SK-N-SH treated with all-trans-retinoic acid at 6 μM for 48 hours (cell line): ENCODE data around the gene CD248.

Source experiments
- ATAC-seq: fragments of 200-7000 bp; cut with Tn5 transposase; 3 replicates; pipeline ENCODE4 v1.9.1; 2020; ENCODE audit warnings: mild to moderate bottlenecking, moderate library complexity
- ARNTL ChIP-seq: fragments of 450-650 bp; formaldehyde crosslinking; IDR thresholded peaks from 2 replicates; pipeline ENCODE4 v1.5.0; 2020; ENCODE audit warnings: low read depth, mild to moderate bottlenecking, moderate library complexity, borderline replicate concordance
- BACH2 ChIP-seq: fragments of 250-450 bp; sonication (Bioruptor Pico); IDR thresholded peaks from 2 replicates; pipeline ENCODE4 v1.9.0; 2021; ENCODE audit warnings: mild to moderate bottlenecking, borderline replicate concordance
- CREB5 ChIP-seq: fragments of 250-450 bp; sonication (Bioruptor Pico); IDR thresholded peaks from 2 replicates; pipeline ENCODE4 v1.5.1; 2020; ENCODE audit warnings: low read depth, mild to moderate bottlenecking, moderate library complexity
- CSDC2 ChIP-seq: fragments of 250-450 bp; sonication (Bioruptor Pico); IDR thresholded peaks from 2 replicates; pipeline ENCODE4 v1.5.0; 2020; ENCODE audit warnings: mild to moderate bottlenecking, moderate library complexity
- ESRRG ChIP-seq: fragments of 250-450 bp; sonication (Bioruptor Pico); IDR thresholded peaks from 2 replicates; pipeline ENCODE4 v1.6.1; 2021; ENCODE audit warnings: mild to moderate bottlenecking
- ISL1 ChIP-seq: fragments of 250-450 bp; sonication (Bioruptor Pico); IDR thresholded peaks from 2 replicates; pipeline ENCODE4 v2.1.2; 2022; ENCODE audit warnings: mild to moderate bottlenecking, moderate library complexity
- OSR1 ChIP-seq: fragments of 250-450 bp; sonication (Bioruptor Pico); IDR thresholded peaks from 2 replicates; pipeline ENCODE4 v1.8.0; 2022; ENCODE audit warnings: moderate library complexity, mild to moderate bottlenecking, inconsistent platforms
- PATZ1 ChIP-seq: fragments of 250-450 bp; sonication (Bioruptor Pico); IDR thresholded peaks from 2 replicates; pipeline ENCODE4 v1.8.0; 2020; ENCODE audit warnings: mild to moderate bottlenecking, moderate library complexity, borderline replicate concordance
- POU6F1 ChIP-seq: fragments of 250-450 bp; sonication (Bioruptor Pico); IDR thresholded peaks from 2 replicates; pipeline ENCODE4 v1.8.0; 2021; ENCODE audit warnings: low read depth, mild to moderate bottlenecking, moderate library complexity, borderline replicate concordance
- RARB ChIP-seq: fragments of 250-450 bp; sonication (Bioruptor Pico); IDR thresholded peaks from 2 replicates; pipeline ENCODE4 v1.8.0; 2021; ENCODE audit warnings: mild to moderate bottlenecking, moderate library complexity
- TSHZ2 ChIP-seq: fragments of 250-450 bp; sonication (Bioruptor Pico); IDR thresholded peaks from 2 replicates; pipeline ENCODE4 v1.5.0; 2020; ENCODE audit warnings: mild to moderate bottlenecking, moderate library complexity
- ZC3H10 ChIP-seq: fragments of 250-450 bp; sonication (Bioruptor Pico); IDR thresholded peaks from 2 replicates; pipeline ENCODE4 v1.5.1; 2021; ENCODE audit warnings: mild to moderate bottlenecking, moderate library complexity
- ZFP3 ChIP-seq: fragments of 250-450 bp; sonication (Bioruptor Pico); IDR thresholded peaks from 2 replicates; pipeline ENCODE4 v1.5.0; 2020; ENCODE audit warnings: mild to moderate bottlenecking, moderate library complexity
- ZFP30 ChIP-seq: fragments of 450-650 bp; formaldehyde crosslinking; IDR thresholded peaks from 2 replicates; pipeline ENCODE4 v1.5.0; 2022; ENCODE audit warnings: mild to moderate bottlenecking, moderate library complexity
- ZNF565 ChIP-seq: fragments of 450-650 bp; formaldehyde crosslinking; conservative IDR thresholded peaks from 2 replicates; pipeline ENCODE4 v1.5.0; 2020; ENCODE audit warnings: low read depth, mild to moderate bottlenecking, moderate library complexity
- ZNF70 ChIP-seq: fragments of 450-650 bp; formaldehyde crosslinking; IDR thresholded peaks from 2 replicates; pipeline ENCODE4 v1.5.0; 2020; ENCODE audit warnings: mild to moderate bottlenecking, moderate library complexity
- ZNF8 ChIP-seq: fragments of 450-650 bp; formaldehyde crosslinking; IDR thresholded peaks from 2 replicates; pipeline ENCODE4 v1.5.0; 2020; ENCODE audit warnings: mild to moderate bottlenecking, moderate library complexity

CD248 gene

DNA sequence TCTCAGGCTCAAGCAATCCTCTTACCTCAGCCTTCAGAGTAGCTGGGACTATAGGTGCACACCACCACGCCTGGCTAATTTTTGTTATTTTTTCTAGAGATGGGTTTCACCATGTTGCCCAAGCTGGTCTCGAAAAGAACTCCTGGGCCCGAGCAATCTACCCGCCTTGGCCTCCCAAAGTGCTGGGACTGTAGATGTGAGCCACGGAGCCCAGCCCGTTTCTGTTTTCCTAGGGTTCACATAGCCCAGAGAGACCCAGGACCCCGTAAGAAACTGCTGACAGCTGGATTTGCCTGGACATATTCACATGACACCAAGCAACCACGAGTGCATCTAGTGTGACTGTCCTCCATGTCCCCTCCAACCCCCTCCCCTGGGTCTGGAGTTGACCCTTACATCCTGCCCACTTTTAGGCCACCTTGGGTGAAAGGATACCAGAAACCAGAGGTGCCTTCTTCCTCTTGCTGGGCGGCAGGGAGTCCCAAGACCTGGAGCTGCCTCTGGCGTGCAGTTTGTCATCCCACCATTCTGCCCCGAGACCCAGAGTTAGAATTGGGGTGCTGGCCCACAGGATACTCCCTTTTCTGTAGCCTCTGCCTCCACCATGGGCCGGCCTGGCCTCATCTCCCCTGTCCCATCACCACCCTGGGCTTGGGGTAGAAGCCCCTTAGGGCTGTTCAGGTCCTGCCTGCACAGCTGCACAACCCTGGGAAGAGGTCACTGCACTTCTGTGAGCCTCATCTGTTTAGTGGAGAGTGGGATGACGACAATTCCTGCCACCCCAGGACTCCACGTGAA lies 23.0 kb upstream of the CD248 start (continued):
- TF ChIP-seq POU6F1 (CRISPR knock-in tag) (no peak), CREB5 (CRISPR knock-in tag) (no peak), ARNTL (CRISPR knock-in tag) (no peak), TSHZ2 (CRISPR knock-in tag) (no peak)

DNA sequence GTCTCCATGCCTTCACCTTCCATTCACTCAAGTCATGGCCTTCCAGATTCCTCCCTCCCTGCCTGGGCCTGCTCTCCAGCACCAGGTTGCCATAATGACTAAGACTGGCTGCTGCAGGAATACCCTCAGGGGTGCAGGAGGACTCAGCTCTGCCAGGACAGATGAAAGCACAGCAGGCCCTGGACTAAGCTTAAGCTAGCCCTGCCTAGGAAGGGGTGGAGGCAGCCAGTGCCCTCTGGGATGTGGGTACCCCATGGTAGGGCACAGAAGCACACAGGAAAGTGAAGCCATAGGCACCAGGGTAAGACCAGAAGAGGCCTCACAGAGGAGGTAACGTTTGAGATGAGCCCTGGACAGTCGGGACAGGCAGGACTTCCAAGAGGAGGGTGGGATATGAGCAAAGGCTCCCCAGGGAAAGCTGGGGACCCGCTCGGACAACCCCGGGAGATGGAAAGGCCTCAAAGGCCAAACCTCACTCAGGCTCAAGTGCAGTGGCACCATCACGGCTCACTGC lies 22.4 kb upstream of the CD248 start:
- TF ChIP-seq ZNF8 (no peak), RARB (no peak), ZNF565 (CRISPR knock-in tag) (no peak), ZC3H10 (CRISPR knock-in tag) (no peak), PATZ1 (CRISPR knock-in tag) (no peak), OSR1 (CRISPR knock-in tag) (no peak), ZFP3 (CRISPR knock-in tag) (no peak), ZNF70 (CRISPR knock-in tag) (no peak), ISL1 (CRISPR knock-in tag) (no peak), CSDC2 (CRISPR knock-in tag) (no peak)
- no peak for ATAC-seq

DNA sequence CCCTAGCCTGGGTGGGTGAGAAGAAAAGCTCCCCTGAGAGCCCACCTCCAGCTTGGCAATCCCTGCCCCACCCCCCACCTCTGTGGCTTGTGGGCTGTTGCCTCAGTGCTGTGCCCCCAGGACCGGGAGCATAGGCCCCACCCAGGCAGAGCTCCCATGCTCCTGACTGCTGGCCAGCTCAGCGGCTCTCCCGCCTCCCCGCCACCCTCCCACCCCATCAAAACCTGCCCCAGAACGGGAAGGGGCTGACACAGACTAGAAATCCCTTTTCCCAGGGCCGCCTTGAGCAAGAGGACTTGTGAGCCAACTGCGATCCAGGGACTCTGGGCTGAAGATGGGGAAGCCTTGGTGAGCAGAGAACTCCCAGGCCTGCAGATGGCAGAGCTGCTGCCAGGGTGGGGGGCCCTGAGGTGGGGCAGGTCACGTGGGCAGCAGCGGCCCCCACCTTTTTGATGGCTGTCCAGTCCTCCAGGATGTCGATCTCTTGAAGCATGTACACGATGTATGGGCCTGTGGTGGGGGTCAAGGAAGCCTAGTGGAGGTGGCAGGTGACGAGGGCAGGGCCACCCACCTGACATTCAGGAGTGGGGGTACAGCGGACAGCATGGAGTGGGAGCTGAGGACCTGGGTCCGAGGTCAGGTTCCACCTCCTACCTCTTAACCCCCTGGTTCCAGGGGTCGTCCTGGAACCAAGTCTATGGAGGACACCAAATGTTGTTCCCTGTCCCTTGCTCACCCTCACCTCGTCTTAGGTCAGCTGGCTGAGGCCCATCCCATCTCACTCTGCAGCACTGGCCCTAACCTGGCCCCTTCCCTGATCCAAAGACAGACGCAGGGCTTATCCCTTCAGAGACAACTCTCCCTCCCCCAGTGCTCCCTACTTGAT lies 21.7 kb upstream of the CD248 start:
- ATAC-seq = no peak
- TF ChIP-seq ESRRG (CRISPR knock-in tag) (no peak), ZNF565 (CRISPR knock-in tag) (no peak), ARNTL (CRISPR knock-in tag) (no peak), BACH2 (no peak), ZFP30 (no peak), PATZ1 (CRISPR knock-in tag) (no peak), ISL1 (CRISPR knock-in tag) (no peak)
